ENCODE results near the gene PLEKHD1.

The PLEKHD1 gene

DNA sequence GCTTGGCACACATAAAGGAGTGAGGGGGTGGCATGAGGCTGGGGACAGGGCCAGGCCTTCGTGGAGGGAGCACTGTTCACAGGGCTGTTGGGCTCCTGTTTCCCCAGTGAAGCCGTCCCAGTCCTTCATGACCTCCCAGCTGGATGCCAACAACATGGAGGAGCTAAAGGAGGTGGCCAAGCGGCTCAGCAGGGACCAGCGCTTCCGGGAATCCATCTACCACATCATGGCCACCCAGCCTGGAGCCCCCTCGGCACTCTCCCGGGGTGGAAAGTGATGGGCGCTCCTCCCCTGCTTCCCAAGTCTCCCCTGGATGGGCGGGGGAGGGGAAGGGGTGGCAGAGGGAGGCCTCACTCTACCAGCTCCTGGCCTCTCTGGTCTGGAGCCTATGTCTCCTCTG lies 43.6 kb downstream of the PLEKHD1 start:
- DNase-seq (ENCODE audit: low read depth in 2 of 2), result no peak
- H3K4me3 ChIP-seq (replicated peaks in 1 of 2; ENCODE audit: low read depth in 2 of 2, low read length in 2 of 2), result no peak overlapping the region
- TF ChIP-seq, protein P1, sequence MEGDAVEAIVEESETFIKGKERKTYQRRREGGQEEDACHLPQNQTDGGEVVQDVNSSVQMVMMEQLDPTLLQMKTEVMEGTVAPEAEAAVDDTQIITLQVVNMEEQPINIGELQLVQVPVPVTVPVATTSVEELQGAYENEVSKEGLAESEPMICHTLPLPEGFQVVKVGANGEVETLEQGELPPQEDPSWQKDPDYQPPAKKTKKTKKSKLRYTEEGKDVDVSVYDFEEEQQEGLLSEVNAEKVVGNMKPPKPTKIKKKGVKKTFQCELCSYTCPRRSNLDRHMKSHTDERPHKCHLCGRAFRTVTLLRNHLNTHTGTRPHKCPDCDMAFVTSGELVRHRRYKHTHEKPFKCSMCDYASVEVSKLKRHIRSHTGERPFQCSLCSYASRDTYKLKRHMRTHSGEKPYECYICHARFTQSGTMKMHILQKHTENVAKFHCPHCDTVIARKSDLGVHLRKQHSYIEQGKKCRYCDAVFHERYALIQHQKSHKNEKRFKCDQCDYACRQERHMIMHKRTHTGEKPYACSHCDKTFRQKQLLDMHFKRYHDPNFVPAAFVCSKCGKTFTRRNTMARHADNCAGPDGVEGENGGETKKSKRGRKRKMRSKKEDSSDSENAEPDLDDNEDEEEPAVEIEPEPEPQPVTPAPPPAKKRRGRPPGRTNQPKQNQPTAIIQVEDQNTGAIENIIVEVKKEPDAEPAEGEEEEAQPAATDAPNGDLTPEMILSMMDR (IDR thresholded peaks at IDR 0.05; ENCODE audit: low read depth, low read length), result no peak

DNA sequence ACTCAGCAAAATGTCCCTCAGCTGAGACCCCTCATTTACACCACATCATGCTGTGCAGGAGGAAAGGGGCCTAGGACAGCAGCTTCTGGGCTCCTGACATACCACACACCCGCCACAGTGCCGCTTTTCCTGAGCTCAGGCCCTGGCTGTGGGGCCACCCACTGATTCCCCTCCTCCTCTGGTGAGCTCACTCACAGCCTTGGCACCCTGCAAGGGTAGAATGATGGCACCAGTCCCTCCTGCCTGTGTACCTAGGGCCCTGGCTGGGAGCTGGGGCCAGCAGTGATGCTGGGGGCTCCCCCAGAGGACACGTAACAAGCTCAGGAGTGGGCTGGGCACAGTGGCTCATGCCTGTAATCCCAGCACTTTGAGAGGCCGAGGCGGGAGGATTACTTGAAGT lies 44.4 kb downstream of the PLEKHD1 start:
- DNase-seq (ENCODE audit: low read depth in 2 of 2), result no peak
- no peak overlapping the region for H3K4me3 ChIP-seq (replicated peaks in 1 of 2; ENCODE audit: low read depth in 2 of 2, low read length in 2 of 2)
- TF ChIP-seq, protein P1 (IDR thresholded peaks at IDR 0.05; ENCODE audit: low read depth, low read length), result no peak

DNA sequence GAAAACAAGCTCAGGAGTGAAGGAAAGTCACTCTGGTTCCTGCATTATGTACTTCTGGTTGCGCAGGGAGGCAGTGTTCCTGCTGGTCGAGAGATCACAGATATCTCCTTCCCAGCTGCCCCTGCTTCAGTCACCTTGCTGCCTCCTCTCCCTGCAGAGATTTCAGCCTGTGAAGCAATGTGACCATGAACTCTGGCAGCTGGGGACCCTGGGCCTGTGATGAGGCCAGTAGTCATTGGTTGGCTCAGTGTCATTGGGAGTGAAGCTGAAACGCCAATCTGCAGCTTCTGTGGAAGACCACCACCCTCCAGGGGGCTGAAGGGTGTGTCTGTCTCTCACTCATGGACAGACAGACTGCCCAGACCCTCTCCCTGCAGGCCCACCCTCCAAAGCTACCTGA lies 45.0 kb downstream of the PLEKHD1 start:
- H3K4me3 ChIP-seq (replicated peaks in 1 of 2; ENCODE audit: low read depth in 2 of 2, low read length in 2 of 2), result no peak overlapping the region
- no peak for DNase-seq (ENCODE audit: low read depth in 2 of 2)
- TF ChIP-seq, protein P1 (IDR thresholded peaks at IDR 0.05; ENCODE audit: low read depth, low read length), result no peak

DNA sequence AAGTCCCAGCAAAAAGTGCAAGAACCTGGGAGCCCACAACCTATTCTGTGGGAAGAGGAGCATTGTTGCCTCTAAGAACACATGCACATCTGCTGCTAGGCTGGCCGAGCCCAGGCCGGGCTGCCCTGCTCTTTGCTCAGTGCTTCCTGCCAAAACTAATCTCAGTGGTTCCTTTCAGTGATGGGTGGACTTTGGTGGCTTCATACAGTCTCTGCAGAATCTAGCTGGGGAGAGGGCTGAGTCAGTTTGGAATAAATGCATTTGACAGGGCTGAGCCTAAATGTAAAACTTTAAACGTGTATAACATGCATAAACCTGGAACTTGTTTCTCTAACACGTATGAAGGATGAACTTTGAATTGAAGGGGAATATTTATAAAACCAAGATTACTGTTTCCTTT lies 45.6 kb downstream of the PLEKHD1 start:
- no peak overlapping the region for H3K4me3 ChIP-seq (replicated peaks in 1 of 2; ENCODE audit: low read depth in 2 of 2, low read length in 2 of 2)
- DNase-seq (ENCODE audit: low read depth in 2 of 2), result no peak
- TF ChIP-seq, protein P1 (IDR thresholded peaks at IDR 0.05; ENCODE audit: low read depth, low read length), result no peak

DNA sequence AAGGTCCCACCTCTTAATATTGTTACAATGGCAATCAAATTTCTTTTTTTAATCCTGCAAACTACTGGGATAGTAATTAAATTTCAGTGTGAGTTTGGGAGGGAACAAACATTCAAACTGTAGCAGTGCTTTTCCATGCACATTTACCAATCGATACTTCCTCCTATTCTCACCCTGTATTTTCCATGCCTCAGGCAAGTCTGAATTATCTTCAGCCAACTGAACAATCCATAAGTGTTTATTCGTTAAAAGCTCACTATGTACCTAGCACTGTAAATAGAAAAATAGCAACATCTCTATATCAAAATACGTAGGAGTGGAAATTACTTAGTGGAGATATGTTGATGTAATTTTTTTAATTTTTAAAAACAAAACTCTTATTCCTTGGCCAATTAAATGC lies 46.6 kb downstream of the PLEKHD1 start:
- no peak overlapping the region for H3K4me3 ChIP-seq (replicated peaks in 1 of 2; ENCODE audit: low read depth in 2 of 2, low read length in 2 of 2)
- TF ChIP-seq, protein P1 (IDR thresholded peaks at IDR 0.05; ENCODE audit: low read depth, low read length), result no peak
- DNase-seq (ENCODE audit: low read depth in 2 of 2), result no peak

DNA sequence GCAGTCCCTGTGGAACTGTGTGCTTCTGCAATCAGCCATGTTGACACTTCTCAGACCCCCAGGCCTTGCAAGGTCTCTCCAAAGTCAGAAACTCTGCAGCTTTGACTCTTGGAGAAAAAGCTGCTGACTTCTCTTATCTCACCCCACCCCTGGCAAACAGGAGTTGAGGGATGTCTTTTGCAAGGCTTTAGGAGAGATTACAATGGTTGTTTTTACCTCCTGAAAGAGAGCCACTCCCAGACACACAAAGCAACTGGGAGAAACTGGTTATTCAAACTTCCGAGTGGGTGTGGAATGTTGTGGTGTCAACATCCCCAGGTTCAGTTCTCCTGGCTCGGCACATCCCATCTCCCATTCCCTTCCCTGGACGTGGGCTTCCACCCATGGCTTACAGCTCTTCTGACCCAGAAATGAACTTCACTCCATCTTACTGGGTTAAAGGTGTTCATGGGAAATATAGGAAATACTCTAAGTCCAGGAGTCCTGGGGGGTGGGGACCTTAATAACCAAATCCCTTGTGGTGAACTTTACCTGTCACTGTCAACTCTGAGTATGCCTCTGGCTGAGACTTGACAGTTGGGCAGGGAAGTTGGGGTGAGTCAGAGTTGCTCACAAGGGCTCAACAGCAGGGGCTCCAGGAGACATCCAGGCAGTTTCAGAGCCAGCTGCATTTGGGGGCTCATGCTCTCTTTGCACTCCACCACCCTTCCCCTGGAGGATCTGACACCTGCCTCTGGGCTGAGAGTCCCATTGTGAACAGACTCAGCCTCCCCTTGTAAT lies 48.2 kb downstream of the PLEKHD1 start:
- H3K4me3 ChIP-seq (replicated peaks in 1 of 2; ENCODE audit: low read depth in 2 of 2, low read length in 2 of 2), result no peak overlapping the region
- no peak for DNase-seq (ENCODE audit: low read depth in 2 of 2)

More for the DNA sequence above, 48.2 kb downstream of the PLEKHD1 start:
- TF ChIP-seq, protein P1 (IDR thresholded peaks at IDR 0.05; ENCODE audit: low read depth, low read length), result no peak

All from cardiac fibroblast (primary cell).